Measurements from ENCODE around the gene MDFIC2. TPM values are rescaled to one million over a fixed set of nuclear protein-coding genes. Genes with fewer than 3 reads are reported as not detected.
"Not testable (repeated sequence)": the region's sequence is repeated elsewhere in the genome, so short reads cannot be mapped to it uniquely, and the experiment has no call there.

Gene MDFIC2
- total RNA-seq, 1 experiment from 2014 or later = not detected

DNA sequence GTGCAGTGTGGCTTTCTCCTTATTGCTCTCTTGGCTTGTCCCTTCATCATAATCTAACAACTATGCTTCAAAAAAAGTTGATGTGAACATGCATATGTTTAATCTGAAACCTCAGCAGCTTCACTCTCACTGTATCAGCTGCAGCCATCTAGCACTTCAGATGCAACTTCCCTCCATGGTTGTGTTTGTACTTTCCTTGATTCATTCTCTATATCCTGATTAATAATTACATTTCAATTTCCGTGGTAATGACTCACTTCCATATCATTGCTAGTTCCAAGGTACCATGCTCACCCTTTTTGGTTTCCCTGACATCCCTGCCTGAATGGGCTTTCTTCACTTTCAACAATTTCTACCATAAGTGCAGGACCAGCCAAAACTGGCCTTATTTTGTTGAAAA, 51.2 kb downstream of the MDFIC2 start:
- DNase-seq (ENCODE audit: low read depth) = no peak

DNA sequence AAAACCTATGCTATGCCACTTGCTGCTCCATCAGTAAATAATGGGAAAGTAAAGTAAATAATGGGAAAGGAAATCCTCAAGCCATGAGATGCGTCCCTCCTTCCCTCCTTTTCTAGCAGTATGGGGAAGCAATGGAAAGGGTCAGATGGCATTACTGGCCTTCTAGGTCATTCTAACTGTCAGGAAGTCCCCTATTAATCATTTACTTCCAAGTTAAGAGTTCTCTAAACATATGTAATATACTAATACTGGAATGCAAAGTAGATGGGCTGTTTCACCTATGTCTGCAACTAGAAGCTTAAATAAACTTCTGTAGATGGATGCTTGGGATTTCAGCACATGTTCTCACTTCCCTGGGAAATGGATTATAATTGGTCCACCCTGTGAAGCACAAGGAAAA, 55.9 kb downstream of the MDFIC2 start:
- no peak for DNase-seq (ENCODE audit: low read depth)

DNA sequence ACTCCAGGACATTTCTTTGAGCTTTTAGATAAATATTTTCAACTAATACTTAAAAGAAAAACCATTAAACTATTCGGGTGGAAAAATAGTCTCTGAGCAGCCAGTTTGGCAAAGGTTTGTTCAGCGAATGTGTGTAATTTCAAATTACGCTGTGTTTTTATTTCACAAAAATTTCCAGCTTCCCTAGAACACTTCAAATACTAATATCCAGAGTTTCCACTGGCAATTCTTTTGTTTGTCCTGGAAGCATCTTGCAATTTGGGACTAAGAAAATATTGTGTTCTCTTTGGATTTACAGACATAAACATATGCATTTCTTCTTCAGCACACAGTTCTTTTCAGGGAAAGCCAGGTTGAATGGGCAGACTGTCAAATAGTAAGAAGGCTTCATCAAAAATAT, 61.9 kb downstream of the MDFIC2 start:
- DNase-seq (ENCODE audit: low read depth) = no peak

DNA sequence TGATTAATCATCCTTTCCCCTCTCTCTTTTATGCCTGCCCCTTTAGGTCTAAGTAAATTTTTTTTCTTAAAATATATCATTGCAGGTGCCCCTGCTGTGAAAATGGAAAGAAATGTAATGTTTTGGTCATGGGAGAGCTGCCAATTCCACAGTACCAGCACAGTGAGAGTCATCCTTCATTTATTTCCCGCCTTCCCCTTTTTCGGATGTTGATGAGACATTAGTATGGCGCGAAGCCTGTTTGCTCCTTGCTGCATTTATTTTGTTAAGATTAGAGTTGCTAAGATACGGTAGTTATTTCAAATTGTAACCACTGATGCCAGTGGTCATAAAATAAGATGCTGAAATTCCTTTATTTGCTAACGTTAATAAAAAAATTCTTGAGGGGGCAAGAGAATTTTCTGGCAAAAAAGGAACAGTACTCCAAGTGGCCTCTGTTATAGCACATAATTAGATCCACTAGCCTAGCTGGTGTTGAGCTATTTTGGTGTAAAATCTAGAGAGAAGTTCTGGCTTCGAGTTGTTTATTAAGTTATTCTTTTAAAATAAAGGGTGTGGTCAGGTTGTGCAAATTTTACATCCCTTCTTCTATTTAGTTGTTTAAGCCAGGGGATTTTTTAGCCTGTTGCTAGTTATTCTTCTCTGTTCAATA, 62.8 kb downstream of the MDFIC2 start:
- DNase-seq (ENCODE audit: low read depth) = peak; percentile 80

DNA sequence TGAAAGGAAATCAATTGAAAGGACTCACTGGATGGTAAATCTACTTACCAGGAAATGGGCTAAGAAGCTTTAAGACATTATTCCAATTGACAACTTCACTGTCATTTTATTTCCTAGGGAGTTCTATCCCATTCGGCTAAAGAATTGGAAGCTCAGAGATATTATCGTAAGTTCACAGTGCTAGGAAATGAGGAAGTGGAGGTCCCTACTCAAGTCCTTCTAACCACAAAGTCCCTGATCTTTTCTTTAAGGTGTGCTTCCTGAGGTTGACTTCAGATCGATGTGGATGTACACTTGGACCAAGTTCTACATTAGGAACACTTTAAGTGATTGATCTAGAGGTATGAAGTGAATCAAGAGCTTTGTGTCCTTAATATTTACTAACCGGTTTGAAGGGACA, 63.6 kb downstream of the MDFIC2 start:
- DNase-seq (ENCODE audit: low read depth) = no peak

DNA sequence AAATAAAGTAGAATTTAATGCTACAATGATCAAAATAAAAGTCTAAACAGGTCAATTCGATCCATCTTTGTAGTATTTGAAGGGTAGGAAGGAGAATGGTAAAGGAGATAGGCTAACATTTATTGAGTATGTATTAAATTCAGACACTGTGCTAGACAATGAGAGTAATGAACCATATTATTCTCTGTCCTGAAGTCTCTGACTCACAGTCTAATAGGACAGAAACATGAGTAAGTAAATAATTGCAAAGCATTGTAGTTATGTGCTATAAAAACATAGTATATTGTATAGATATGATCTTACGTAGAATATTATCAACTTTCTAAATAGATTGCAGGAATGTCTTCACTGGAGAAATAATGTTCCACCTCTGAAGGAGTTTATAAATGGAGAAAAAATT, 64.5 kb downstream of the MDFIC2 start:
- no peak for DNase-seq (ENCODE audit: low read depth)

DNA sequence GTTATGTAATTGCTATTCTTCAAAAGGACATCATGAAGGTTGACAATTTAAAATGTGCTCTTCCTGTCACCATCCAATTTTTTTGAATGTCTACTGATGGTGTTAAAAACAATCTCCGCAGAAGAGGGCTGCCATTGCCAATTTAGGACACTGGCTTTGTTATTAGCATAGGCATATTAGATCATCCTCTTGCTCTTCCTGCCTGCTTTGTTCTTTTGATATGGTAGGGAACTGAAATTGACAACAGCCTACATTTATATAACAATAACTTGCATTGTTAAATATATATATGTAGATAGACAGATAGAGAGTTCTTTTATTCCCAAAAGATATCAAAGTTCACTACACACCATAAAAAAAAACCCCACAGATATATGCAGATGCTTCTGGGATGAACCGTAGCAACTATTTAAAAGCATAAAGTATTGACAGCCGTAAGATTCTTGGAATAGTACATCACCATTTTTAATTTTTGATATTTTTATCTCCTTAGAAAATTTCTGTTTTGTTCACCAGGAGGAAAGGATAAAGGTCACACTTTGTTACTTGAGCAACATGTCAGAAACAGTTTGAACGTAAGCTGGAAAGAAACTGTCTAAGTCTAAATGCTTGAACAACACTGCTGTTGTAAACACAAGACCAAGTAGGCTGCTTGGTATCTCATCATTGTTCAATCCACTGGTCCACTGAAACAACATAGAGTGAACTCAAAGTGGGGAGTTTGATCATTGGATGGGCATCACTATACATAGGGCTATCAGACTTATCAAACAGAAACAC, 66.5 kb downstream of the MDFIC2 start:
- DNase-seq (ENCODE audit: low read depth) = no peak

DNA sequence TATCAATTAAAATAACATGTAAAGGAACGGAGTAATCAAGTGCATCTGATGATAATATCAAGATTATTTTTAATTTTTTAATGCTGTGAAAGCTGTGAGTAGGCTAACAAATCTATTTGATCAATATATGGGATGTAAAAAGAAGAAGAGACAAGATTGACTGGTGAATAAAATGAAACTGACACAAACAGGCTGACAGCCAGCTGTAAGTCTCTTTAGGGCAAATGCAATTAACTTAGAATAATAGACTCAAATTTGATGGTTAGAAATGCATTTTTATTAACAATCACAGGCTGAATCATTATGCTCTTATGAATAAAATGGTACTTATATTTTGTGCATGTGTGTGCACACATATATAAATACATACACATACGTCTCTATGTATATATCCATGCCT, 68.0 kb downstream of the MDFIC2 start:
- DNase-seq (ENCODE audit: low read depth) = no peak

DNA sequence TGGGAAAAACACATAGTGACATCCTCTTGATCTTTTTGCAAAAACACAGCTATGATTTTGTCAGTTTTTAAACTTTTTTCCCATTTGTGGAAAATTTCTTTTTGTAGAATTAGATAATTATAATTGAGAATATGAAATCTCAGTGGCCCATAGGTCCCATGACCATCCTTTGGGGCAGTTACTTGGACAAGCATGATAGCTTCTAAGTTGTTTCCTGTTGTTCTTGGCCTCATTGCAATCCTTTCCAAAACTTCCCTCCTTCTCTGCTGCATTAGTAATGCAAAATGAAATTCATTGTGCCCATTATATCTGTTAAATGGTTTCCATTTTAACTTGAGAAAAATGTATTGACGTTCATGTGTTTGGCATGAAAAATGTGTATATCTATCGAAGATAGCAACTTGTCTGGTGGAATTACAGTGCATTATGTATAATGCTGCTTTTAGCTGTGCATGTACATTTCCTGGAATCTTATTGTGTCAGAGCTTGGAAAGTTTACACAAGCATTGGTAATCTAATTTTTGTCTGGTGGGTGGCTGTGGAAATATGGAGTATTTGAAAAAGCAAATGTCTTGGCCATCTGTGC, 70.0 kb downstream of the MDFIC2 start:
- DNase-seq (ENCODE audit: low read depth) = no peak

DNA sequence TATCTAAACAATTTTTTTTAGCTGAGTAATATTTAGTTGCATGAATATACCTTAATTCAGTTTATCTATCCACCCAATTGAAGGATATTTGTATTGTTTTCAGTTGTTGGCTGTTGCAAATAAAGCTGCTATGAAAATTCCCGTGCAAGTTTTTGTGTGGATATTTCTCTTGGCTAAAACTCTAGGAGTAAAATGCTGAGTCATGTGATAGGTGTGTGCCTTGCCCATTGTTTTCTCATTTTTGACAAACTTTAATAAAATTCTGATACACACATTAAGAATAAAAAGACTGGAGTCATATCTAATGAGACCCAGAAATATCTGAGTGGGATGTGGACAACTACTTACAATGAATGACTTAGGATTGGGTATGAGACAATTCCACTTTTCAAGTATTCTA, 78.6 kb downstream of the MDFIC2 start:
- DNase-seq (ENCODE audit: low read depth) = no peak

DNA sequence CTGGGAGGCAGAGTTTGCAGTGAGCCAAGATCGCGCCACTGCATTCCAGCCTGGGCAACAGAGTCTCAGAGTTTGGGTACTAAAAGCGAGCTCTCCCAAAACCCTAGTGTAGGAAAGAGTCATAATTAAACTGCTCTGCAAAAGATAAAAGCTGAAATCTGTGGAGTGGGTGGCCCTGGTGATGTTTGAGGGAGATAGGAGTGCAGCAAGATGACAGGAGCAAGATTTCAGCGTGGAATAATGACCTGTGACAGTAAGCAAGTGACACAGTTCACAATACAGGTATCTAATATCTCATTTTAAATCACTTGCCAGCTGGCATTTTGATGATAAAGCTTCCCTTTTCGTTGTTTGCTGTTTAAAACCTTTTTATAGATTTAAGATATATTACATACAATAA, 79.3 kb downstream of the MDFIC2 start:
- no peak for DNase-seq (ENCODE audit: low read depth)

DNA sequence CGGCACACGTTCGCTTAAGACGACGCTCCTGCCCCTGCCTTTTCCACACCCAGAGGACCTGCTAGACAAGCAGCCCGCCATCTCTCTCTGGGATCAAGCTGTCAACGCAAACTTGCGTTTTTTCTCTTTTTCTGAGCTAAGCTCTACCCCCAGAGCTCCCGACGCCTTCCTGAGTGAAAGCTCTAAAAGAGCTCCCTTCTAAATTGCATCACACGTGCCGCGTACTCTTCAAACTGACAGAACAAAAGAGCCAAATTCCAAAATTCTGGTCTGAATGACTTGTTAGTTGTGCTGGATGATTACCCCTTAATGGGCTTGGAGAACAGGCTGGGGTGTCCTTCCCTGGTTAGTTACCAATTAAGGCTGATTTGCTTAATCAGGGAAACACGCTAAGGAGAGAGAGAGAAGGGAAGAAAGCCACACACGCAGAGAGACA, 81.2 kb downstream of the MDFIC2 start:
- DNase-seq (ENCODE audit: low read depth) = no peak

DNA sequence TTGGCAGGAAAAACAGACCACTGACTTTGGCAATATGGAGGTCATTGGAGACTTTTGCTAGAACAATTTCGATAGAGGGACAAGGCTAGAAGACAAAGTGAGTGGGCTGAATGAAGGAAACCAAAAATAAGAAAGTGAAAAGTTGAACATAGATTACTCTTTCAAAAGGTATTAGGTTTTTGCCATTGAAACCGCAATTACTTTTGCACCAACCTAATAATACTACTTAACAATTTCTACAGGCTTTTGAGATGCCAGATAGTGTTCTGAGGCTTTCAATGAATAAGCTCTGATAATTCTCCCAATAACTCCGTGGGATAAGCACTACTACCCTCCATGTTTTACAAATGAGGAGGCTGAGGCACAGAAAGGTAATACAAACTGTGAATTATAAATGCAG, 85.0 kb downstream of the MDFIC2 start:
- DNase-seq (ENCODE audit: low read depth) = no peak

DNA sequence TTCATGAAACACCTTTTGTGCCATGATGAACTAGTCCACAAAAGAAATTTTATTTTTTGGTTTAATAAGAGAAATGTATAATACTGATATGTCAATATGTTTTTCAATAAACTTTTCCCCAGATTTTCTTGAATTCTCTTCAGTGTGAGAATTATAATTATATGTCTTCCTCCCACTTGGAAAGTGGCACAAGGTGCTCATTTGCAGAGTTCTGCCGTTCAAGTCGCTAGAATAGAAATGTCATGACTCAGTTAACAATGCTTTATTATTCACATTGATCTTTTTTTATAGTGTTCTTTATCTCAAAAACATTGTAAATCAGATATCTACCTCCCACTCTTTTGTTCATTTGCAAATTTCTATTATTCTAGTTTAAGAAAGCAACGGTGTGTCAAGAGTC, 87.3 kb downstream of the MDFIC2 start:
- no peak for DNase-seq (ENCODE audit: low read depth)

DNA sequence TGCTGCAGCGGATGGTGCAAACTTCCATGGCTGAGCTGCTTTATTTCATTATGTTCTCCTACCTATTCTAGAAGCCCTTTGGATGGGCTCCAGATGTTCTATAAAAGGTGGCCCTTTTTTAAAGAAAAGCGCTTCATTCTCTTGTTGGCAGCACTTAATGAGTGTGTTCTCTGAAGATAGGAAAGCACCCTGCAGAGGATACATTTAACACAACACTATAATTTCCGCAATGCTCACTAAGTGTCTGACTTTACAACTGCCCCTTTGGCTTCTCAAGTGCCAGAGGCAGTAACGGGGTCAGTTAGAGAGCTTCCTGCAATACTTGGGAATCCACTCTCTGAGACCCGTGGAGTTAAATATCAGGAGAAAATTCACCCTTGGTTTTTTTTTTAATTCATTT, 88.1 kb downstream of the MDFIC2 start:
- no peak for DNase-seq (ENCODE audit: low read depth)

DNA sequence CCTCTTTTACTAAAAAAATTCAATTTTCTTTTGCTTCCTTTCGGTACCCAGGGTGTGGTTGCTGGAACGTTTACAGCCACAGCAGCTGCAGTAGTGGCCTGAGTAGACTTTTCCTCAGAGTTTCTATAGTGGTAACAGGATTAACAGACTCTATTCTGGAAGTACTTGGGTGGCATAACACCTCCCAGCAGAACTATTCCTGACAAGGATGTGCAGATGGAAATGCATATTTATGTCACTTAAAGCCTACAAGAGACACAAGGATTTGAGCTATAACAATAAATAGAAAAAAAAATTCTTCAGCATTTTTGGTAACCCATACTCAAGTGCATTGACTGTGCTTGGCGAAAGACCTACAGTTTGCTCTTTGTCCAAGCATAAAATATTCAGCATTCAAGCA, 94.0 kb downstream of the MDFIC2 start:
- no peak for DNase-seq (ENCODE audit: low read depth)

DNA sequence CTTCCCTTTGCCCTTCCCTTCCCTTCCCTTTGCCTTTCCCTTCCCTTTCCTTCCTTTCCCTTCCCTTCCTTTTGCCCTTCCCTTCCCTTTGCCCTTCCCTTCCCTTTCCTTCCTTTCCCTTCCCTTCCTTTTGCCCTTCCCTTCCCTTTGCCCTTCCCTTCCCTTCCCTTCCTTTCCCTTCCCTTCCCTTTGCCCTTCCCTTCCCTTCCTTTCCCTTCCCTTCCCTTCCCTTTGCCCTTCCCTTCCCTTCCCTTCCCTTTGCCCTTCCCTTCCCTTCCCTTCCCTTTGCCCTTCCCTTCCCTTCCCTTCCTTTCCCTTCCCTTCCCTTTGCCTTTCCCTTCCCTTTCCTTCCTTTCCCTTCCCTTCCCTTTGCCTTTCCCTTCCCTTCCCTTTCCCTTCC, 101.2 kb downstream of the MDFIC2 start:
- not testable (repeated sequence) for DNase-seq (ENCODE audit: low read depth)

DNA sequence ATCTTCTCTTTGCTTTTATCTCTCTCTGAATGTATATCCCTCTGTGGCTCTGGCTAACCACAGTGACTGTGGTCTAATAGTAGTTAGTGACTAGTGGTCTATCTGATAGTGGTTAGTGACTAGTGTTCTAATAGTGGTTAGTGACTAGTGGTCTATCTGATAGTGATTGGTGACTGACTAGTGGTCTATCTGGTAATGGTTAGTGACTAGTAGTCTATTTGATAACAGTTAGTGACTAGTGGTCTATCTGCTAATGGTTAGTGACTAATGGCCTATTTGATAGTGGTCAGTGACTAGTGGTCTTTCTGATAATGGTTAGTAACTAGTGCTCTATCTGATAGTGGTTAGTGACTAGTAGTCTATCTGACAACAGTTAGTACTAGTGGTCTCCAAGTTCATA, 110.5 kb downstream of the MDFIC2 start:
- no peak for DNase-seq (ENCODE audit: low read depth)

DNA sequence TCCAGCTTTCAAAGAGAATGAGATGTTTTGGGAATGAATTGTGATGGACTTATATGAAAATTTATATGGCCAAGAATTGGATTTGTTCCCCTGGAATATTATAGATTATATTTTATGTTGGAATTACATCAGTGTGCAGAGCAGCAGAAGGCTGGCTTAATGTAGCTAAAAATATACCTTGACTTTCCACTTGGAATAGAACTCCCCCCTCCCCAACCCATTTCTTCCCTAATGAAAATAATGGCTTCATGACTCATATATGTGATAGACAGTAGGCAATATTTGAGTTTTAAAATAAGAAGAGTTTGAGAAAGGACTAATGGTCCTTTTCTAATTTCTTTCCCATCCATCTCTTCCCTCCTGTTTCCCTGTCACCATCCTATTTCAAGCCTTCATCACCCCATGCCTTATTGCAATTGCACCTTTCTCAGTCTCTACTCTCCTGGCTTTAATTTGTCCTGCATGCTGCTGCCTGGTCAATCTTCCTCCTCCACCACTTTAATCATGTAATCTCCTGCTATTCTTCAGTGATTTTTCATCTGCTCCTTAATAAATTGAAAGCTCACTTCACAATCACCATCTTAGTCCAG, 122.5 kb downstream of the MDFIC2 start:
- no peak for DNase-seq (ENCODE audit: low read depth)

DNA sequence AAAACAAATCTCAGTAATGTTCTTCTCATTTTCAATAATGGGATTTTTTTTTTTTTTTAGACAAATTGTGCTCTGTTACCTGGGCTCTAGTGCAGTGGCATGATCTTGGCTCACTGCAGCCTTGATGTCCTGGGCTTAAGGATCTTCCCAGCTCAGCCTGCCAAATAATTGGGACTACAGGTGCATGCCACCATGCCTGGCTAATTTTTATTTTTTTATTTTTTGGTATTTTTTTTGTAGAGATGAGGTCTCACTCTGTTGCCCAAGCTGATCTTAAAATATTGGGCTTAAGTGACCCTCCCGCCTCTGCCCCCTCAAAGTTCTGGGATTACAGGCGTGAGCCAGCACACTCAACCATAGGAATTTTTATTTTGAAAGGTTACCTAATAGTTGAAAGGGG, 126.2 kb downstream of the MDFIC2 start:
- no peak for DNase-seq (ENCODE audit: low read depth)

DNA sequence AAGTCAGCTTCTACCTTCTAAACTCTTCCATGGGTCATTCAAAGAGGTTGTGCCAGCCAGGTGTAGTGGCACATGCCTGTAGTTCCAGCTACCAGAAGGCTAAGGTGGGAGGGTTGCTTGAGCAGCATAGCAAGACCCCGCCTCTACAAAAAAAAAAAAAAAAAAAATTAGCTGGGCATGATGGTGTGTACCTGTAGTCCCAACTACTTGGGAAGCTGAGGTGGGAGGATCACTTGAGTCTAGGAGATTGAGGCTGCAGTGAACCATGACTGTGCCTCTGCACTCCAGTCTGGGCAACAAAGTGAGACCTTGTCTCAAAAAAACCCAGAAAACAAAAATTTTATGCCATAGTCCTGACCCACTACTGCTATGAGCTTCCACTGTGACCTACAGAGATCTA, 126.8 kb downstream of the MDFIC2 start:
- DNase-seq (ENCODE audit: low read depth) = no peak

DNA sequence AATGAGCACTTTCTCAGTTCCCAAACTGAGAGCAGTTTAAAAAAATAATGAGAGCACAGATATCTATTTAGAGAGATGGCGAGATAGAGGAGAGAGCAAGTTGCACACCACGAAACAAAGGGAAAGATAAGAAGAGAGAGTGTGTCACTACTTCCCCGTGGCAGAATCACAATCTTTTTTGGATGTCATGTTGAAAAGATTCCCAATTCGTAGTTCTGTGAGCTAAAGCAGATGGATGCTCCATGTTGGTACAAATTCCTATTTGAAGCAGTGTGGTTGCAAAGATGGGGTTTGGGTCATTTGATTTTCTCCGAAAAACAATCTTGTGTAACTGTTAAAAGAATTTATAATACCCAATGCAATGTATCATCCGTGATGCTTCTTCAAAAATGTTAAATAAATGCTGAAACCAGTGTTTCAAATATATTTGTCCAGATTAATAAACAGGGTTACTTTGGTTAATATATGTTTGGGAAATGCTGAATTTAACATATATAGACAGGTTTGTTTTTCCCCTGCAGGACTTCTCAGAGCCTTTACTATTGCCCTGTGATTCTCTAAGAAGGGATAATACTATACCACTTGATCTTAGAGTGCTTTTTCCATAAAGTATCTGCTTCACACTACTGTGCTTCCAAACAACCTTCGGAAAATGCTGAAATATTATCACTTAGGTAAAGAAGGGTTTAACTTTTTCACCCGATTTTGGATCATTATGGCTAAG, 128.5 kb downstream of the MDFIC2 start:
- no peak for DNase-seq (ENCODE audit: low read depth)

Measured in M059J (cell line).